CD4-positive, alpha-beta T cell treated with Interleukin-12 subunit alpha and Interleukin-12 subunit beta, for 1 hour (primary cell): Measurements from ENCODE around the gene AGMAT.

ENCODE experiments used
- DNase-seq: peaks from one replicate; pipeline ENCODE4 v3.0.0-alpha.2; 2020

AGMAT gene

GRCh38 chr1:15522551-15522950, 62.3 kb downstream of the AGMAT start:
- no peak for DNase-seq
